Mucosa of rectum (tissue), 2 donors: ENCODE results near the gene SH2B2.
A peak's percentile ranks its signal among the peaks of the same experiment; 100 is the strongest.
"Not testable (repeated sequence)": the region's sequence is repeated elsewhere in the genome, so short reads cannot be mapped to it uniquely, and the experiment has no call there.

ENCODE experiments used
- H3K27ac ChIP-seq, 2 donors: one replicate each; pipeline ENCODE4 v1.7.0; 2013; ENCODE audit warnings: inconsistent platforms in 2 of 2, low read depth in 2 of 2, low read length in 2 of 2
- H3K27me3 ChIP-seq, 2 donors: one replicate each; pipeline ENCODE4 v1.7.0; 2013; ENCODE audit warnings: low read length in 2 of 2; ENCODE audit not compliant: control insufficient read depth in 2 of 2, insufficient read depth in 2 of 2
- H3K36me3 ChIP-seq, 2 donors: one replicate each; pipeline ENCODE4 v1.7.0; 2013; ENCODE audit warnings: low read length in 2 of 2; ENCODE audit not compliant: control insufficient read depth in 2 of 2, insufficient read depth in 2 of 2
- H3K4me1 ChIP-seq, 2 donors: one replicate each; pipeline ENCODE4 v1.7.0; 2013; ENCODE audit warnings: low read length in 2 of 2, mild to moderate bottlenecking in 1 of 2; ENCODE audit not compliant: control insufficient read depth in 2 of 2, insufficient read depth in 2 of 2
- H3K4me3 ChIP-seq, 2 donors: one replicate each; pipeline ENCODE4 v1.7.0; 2013; ENCODE audit warnings: low read length in 2 of 2
- H3K9ac ChIP-seq, 2 donors: one replicate each; pipeline ENCODE4 v1.7.0; 2013; ENCODE audit warnings: low read length in 2 of 2, low read depth in 1 of 2, mild to moderate bottlenecking in 1 of 2
- H3K9me3 ChIP-seq, 2 donors: one replicate each; pipeline ENCODE4 v1.7.0; 2013; ENCODE audit warnings: low read length in 2 of 2; ENCODE audit not compliant: control insufficient read depth in 2 of 2
- donor health status: healthy.
- donor health status: Normal muscosa, but diverticular disease.

The SH2B2 gene

GRCh38 chr7:102320601-102321350, 34.1 kb downstream of the SH2B2 start:
- no peak overlapping the region for H3K9ac ChIP-seq
- no peak overlapping the region for H3K27ac ChIP-seq
- H3K9me3 ChIP-seq, result no peaks in the 10 kb centered on the region
- no peaks in the 10 kb centered on the region for H3K36me3 ChIP-seq
- H3K4me1 ChIP-seq, result no peaks in the 10 kb centered on the region
- no peak overlapping the region for H3K4me3 ChIP-seq
- peaks cover 0 to 4% of the 10 kb centered on the region in 2 donors for H3K27me3 ChIP-seq

DNA sequence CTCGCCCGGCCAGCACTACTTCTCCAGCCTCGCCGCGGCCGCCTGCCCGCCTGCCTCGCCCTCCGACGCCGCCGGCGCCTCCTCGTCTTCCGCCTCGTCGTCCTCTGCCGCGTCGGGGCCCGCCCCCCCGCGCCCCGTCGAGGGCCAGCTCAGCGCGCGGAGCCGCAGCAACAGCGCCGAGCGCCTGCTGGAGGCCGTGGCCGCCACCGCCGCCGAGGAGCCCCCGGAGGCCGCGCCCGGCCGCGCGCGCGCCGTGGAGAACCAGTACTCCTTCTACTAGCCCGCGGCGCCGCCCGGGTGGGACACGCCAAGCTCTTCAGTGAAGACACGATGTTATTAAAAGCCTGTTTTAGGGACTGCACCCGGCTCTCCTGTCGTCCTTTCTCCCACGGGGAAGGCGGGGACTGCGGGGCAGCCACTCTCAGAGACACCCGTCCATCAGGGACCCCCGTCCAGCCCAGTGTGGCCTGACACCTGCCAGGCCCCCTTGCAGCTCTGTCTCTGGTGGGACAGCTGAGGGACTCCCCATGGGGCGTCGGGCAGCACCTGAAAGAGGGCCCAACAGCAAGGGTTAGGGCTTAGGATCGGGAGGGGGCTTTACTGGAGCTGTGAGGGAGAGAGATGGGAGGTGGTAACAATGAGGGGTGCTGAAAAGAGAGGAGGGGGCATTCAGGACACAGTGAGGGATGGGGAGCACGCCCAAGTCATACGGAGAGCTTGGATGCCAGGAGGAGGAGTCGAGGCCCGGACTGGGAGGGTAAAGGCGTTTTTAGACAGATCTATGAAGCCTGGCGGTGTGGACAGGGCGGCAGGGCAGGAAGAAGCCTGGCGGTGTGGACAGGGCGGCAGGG, 34.9 kb downstream of the SH2B2 start:
- Histone ChIP-seq H3K4me3 (peak overlapping the region in 1 of 2 donors; percentile 16), H3K9ac (no peak overlapping the region), H3K27ac (no peak overlapping the region), H3K4me1 (no peaks in the 10 kb centered on the region), H3K9me3 (no peaks in the 10 kb centered on the region), H3K36me3 (no peaks in the 10 kb centered on the region), H3K27me3 (peaks cover 0 to 4% of the 10 kb centered on the region in 2 donors)

DNA sequence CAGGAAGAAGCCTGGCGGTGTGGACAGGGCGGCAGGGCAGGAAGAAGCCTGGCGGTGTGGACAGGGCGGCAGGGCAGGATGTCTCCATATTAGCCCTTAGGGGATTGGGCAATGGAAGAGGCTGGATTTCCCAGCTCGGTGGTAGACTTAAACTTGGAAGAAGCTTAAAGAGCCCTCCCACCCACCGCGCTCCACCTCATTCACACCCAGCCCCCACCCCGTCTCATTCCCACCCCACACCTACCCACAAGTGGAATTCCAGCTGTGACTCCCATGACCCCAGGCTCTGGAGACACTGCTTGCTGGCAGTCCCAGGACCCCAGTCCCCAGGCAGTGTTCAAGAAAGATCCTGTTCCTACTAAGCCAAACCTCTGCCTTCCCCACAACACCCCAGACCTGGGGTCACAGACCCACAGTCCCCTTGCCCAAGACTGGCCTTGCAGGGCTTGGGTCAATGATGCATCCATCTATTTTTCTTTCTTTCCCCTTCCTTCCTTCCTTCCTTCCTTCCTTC, 35.6 kb downstream of the SH2B2 start:
- Histone ChIP-seq H3K9me3 (no peaks in the 10 kb centered on the region), H3K4me1 (no peaks in the 10 kb centered on the region), H3K36me3 (no peaks in the 10 kb centered on the region), H3K9ac (no peak overlapping the region), H3K27me3 (peaks cover 0 to 4% of the 10 kb centered on the region in 2 donors), H3K4me3 (no peak overlapping the region), H3K27ac (no peak overlapping the region)

DNA sequence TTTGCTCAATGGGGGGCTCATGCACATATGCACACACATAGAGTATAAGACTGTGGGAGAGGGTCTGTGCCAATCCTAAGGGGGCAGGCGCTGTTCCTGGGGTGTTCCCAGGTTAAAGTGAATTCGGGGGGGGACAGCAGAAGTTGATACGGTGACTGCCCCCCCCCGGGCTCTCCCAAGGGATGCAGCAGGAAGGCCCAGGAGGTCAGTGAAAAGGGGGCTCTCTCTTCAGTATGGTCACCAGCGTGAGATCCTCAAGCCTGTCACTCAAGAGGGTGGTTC, 37.2 kb downstream of the SH2B2 start:
- Histone ChIP-seq H3K27me3 (peaks cover 0 to 4% of the 10 kb centered on the region in 2 donors), H3K4me3 (no peak overlapping the region), H3K4me1 (no peaks in the 10 kb centered on the region), H3K36me3 (no peaks in the 10 kb centered on the region), H3K9me3 (no peaks in the 10 kb centered on the region), H3K9ac (no peak overlapping the region), H3K27ac (no peak overlapping the region)

GRCh38 chr7:102325106-102325505, 38.4 kb downstream of the SH2B2 start:
- not testable (repeated sequence) for H3K27me3 ChIP-seq, H3K36me3 ChIP-seq, H3K9ac ChIP-seq, H3K9me3 ChIP-seq, H3K4me3 ChIP-seq, H3K4me1 ChIP-seq, H3K27ac ChIP-seq

DNA sequence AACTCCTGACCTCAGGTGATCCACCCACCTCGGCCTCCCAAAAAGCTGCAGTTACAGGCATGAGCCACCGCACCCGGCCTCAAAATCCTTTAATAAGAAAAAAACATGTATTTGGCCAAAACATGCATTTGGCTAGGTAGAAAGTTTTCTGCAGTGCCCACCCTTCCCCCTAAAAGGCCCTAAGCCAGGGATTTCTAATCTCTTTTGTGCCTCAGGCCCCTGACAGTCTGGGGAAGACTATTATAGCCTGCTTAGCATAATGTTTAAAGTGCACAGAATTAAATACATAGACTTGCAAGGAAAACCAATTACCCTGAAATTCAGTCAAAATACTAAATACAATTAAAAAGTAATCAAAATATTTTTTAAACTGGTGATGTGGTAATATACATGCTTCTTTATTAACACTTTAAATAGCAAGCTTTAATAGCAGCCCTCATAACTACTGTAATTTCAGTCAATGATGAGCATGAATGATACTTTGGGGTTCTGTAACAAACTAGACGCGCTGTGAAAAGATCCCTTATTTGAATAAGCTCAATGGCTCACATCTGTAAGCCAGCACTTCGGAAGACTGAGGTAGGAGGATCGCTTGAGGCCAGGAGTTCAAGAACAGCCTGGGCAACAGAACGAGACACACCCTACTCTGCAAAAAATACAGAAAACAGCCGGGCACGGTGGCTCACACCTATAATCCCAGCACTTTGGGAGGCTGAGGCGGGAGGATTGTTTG, 39.7 kb downstream of the SH2B2 start:
- Histone ChIP-seq H3K27ac (no peak overlapping the region), H3K4me1 (no peaks in the 10 kb centered on the region)

DNA sequence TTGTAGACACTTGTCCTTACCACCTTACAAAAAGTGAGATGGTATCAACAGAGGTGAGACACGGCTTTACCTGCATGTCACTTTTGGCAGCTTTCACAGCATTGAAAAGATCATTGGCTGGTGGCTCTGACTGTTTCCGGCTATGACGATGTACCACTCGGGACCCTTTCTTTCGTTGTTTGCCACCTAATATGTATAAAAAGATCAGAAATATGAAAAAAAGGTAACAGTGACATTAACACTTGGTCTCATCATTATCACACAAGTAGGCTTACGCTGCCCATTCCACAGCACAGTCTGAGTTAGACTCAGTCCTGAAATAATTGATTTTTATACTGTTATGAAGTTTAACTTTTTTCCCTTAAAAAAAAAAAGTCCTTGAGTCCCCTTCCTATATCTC, 40.5 kb downstream of the SH2B2 start:
- not testable (repeated sequence) for H3K36me3 ChIP-seq

More for the DNA sequence above, 39.7 kb downstream of the SH2B2 start:
- peaks cover 0 to 4% of the 10 kb centered on the region in 2 donors for H3K27me3 ChIP-seq
- no peak overlapping the region for H3K4me3 ChIP-seq
- peaks cover 0 to 2% of the 10 kb centered on the region in 2 donors for H3K36me3 ChIP-seq
- no peak overlapping the region for H3K9ac ChIP-seq
- H3K9me3 ChIP-seq, result no peaks in the 10 kb centered on the region

GRCh38 chr7:102328863-102329262, 42.2 kb downstream of the SH2B2 start:
- not testable (repeated sequence) for H3K4me3 ChIP-seq, H3K36me3 ChIP-seq, H3K27me3 ChIP-seq, H3K4me1 ChIP-seq, H3K27ac ChIP-seq, H3K9ac ChIP-seq, H3K9me3 ChIP-seq

More for the DNA sequence above, 40.5 kb downstream of the SH2B2 start:
- not testable (repeated sequence) for H3K4me1 ChIP-seq, H3K4me3 ChIP-seq, H3K9me3 ChIP-seq, H3K9ac ChIP-seq, H3K27me3 ChIP-seq, H3K27ac ChIP-seq

DNA sequence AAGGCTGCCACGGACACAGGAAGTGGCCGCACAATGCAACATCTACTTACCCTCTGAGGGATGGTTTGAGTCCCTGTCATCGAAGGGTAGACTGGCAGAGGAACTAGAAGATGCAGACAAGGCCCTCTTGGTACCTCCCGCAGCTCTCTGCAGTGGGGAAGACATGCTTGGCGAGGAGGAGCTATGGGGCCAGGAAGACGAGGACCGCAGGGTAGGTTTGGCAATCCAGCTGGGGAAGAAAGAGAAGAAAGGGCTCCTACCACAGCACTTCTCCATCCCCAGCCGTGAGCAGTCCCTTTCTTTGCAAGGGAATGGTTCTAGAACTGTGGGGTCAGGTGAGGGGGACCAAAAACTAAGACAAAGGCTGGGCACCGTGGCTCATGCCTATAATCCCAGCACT, 42.7 kb downstream of the SH2B2 start:
- H3K9ac ChIP-seq, H3K27ac ChIP-seq, H3K4me1 ChIP-seq, H3K9me3 ChIP-seq, H3K4me3 ChIP-seq, H3K27me3 ChIP-seq, H3K36me3 ChIP-seq: not testable (repeated sequence)
